SK-N-SH (cell line): Measurements from ENCODE around the gene PCDHA12.

Experiments
- CHD2 ChIP-seq: fragments of 150-350 bp; IDR thresholded peaks from 2 replicates; pipeline ENCODE4 v1.6.1; 2018; ENCODE audit warnings: low read length; ENCODE audit not compliant: partially characterized antibody
- CTCF ChIP-seq: fragments of 200-600 bp; sonication (generic); IDR thresholded peaks from 2 replicates; pipeline ENCODE4 v1.6.1; 2017; ENCODE audit warnings: antibody characterized with exemption, mild to moderate bottlenecking, moderate library complexity
- NFIC ChIP-seq: IDR thresholded peaks from 2 replicates; pipeline ENCODE4 v1.4.0; 2012; ENCODE audit warnings: borderline replicate concordance
- TCF12 ChIP-seq: IDR thresholded peaks from 2 replicates; pipeline ENCODE4 v1.4.0; 2012
- YY1 ChIP-seq: IDR thresholded peaks from 2 replicates; pipeline ENCODE4 v1.4.0; 2012; ENCODE audit warnings: low read depth, mild to moderate bottlenecking

- no peak for TF ChIP-seq YY1
- no peak for TF ChIP-seq CTCF
- no peak for TF ChIP-seq CHD2
- TF ChIP-seq NFIC, result no peak
- TF ChIP-seq TCF12, result no peak
Observed at GRCh38 chr5:140828362-140828737, 46.8 kb upstream of the PCDHA12 start.
